ENCODE results near the gene KCTD14.
A peak's percentile ranks its signal among the peaks of the same experiment; 100 is the strongest.

The KCTD14 gene

DNA sequence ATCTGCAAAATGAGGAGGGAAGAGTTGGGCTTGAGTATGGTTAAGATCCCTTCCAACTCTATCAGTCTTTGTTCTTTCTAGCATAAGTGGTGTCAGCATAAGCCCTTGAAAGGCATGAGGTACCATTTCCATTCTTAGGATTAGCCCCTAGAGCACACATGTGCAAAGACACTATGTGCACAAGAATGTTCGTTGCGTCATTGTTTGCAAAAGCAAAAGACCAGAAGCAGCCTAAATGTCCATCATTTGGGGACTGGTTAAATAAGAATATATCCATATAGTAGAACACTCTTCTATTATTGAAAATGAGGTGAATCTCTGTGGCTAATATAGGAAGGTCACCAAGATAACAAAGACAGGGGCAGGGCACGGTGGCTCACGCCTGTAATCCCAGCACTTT lies 10.0 kb upstream of the KCTD14 start:
- TF ChIP-seq POLR2AphosphoS5 (IDR thresholded peaks at IDR 0.05; ENCODE audit: low read depth, low read length) (no peak), FOXP2 (optimal IDR thresholded peaks at IDR 0.05; ENCODE audit: borderline replicate concordance, extremely low read depth, extremely low read length, insufficient read depth) (no peak), SIN3A (IDR thresholded peaks at IDR 0.05; ENCODE audit: borderline replicate concordance, insufficient read depth, low read length) (no peak)
- TF ChIP-seq, protein P1, sequence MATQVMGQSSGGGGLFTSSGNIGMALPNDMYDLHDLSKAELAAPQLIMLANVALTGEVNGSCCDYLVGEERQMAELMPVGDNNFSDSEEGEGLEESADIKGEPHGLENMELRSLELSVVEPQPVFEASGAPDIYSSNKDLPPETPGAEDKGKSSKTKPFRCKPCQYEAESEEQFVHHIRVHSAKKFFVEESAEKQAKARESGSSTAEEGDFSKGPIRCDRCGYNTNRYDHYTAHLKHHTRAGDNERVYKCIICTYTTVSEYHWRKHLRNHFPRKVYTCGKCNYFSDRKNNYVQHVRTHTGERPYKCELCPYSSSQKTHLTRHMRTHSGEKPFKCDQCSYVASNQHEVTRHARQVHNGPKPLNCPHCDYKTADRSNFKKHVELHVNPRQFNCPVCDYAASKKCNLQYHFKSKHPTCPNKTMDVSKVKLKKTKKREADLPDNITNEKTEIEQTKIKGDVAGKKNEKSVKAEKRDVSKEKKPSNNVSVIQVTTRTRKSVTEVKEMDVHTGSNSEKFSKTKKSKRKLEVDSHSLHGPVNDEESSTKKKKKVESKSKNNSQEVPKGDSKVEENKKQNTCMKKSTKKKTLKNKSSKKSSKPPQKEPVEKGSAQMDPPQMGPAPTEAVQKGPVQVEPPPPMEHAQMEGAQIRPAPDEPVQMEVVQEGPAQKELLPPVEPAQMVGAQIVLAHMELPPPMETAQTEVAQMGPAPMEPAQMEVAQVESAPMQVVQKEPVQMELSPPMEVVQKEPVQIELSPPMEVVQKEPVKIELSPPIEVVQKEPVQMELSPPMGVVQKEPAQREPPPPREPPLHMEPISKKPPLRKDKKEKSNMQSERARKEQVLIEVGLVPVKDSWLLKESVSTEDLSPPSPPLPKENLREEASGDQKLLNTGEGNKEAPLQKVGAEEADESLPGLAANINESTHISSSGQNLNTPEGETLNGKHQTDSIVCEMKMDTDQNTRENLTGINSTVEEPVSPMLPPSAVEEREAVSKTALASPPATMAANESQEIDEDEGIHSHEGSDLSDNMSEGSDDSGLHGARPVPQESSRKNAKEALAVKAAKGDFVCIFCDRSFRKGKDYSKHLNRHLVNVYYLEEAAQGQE (IDR thresholded peaks at IDR 0.05; ENCODE audit: insufficient read depth in 1 of 2, low read depth in 2 of 2, low read length in 2 of 2), result no peak

DNA sequence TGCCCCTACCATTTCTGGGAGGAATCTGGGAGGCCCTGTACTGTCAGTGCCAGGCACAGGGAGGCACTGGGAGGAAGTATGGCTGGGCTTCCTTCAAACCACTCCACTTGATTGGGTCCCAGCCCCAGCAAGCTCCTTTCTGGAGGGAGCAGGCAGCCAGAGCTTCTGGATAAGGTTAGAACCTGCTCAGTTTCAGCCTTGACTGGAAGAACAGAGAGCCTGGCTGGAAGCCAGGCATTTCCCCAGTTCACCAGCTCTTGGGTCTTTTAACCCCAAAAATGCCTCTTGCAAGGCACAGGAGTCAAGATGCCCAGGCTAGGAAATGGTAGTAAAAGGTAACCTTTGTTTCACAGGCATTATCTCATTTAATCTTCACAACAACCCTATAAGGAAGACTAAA lies 9.0 kb upstream of the KCTD14 start:
- no peak for TF ChIP-seq SIN3A (IDR thresholded peaks at IDR 0.05; ENCODE audit: borderline replicate concordance, insufficient read depth, low read length)
- TF ChIP-seq FOXP2 (optimal IDR thresholded peaks at IDR 0.05; ENCODE audit: borderline replicate concordance, extremely low read depth, extremely low read length, insufficient read depth), result no peak
- TF ChIP-seq, protein P1 (IDR thresholded peaks at IDR 0.05; ENCODE audit: insufficient read depth in 1 of 2, low read depth in 2 of 2, low read length in 2 of 2), result no peak
- TF ChIP-seq TAF1 (IDR thresholded peaks at IDR 0.05; ENCODE audit: borderline replicate concordance, insufficient read depth, low read length), result no peak
- TF ChIP-seq POLR2AphosphoS5 (IDR thresholded peaks at IDR 0.05; ENCODE audit: low read depth, low read length), result no peak

DNA sequence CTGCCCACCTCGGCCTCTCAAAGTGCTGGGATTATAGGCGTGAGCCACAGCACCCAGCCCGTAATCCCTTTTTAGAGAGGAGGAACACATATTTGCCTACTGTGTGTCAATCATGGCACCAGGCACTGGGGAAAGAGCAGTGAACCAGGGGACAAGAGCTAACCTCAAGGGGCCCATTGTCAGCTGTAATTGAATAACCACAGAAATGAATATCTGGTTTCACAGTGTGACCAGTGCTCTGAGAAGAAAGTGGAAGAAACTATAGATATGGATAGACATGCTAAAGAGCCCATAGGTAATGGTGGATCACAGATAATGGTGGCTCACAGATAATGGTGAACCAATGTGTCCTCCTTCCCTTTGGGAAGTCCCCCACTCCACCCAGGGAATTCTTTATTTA lies 8.6 kb upstream of the KCTD14 start:
- no peak for TF ChIP-seq SIN3A (IDR thresholded peaks at IDR 0.05; ENCODE audit: borderline replicate concordance, insufficient read depth, low read length)
- TF ChIP-seq, protein P1 (IDR thresholded peaks at IDR 0.05; ENCODE audit: insufficient read depth in 1 of 2, low read depth in 2 of 2, low read length in 2 of 2), result no peak
- no peak for TF ChIP-seq TAF1 (IDR thresholded peaks at IDR 0.05; ENCODE audit: borderline replicate concordance, insufficient read depth, low read length)
- no peak for TF ChIP-seq FOXP2 (optimal IDR thresholded peaks at IDR 0.05; ENCODE audit: borderline replicate concordance, extremely low read depth, extremely low read length, insufficient read depth)
- TF ChIP-seq POLR2AphosphoS5 (IDR thresholded peaks at IDR 0.05; ENCODE audit: low read depth, low read length), result no peak

DNA sequence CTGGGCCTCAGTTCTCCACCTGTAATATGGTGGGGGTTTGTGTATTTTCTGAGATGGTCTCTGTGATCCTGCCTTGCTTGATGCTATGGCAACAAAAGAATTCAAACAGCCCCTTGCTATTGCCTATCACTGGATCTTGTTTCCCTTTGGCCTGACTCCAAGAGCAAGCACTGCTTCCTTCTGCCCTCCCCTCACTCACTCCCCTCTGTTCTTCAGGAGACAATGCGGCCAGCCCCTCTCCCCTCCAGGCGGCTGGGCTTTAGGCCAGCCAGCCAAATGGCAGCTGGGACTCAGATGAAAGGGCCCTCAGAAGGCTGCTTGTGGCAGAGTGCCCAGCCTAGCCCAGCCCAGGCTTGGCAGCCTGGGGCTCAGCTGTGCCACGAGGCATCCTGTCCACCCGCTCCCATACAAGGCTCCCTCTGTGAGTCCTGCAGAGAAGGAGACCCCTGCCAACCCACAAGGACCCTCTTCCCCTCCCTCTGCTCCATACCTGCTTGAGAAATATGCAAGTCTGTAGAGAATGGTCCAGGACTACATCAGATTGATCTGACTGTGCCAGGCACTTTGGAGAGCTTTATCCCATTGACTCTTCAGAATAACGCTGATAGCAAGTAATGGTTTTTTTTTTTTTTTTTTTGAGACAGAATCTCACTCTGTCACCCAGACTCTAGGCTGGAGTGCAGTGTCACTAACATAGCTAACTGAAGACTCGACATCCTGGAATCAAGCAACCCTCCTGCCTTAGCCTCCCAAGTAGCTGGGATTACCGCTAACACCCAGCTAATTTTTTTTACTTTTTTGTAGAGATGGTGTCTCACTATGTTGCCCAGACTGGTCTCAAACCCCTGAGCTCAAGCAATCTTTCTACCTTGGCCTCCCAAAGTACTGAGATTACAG lies 7.6 kb upstream of the KCTD14 start:
- TF ChIP-seq, protein P1 (IDR thresholded peaks at IDR 0.05; ENCODE audit: insufficient read depth in 1 of 2, low read depth in 2 of 2, low read length in 2 of 2), result no peak
- peak; percentile 80 for TF ChIP-seq FOXP2 (optimal IDR thresholded peaks at IDR 0.05; ENCODE audit: borderline replicate concordance, extremely low read depth, extremely low read length, insufficient read depth)
